Endometrial microvascular endothelial cells (primary cell): ENCODE data around the gene KIF26A. TPM values are rescaled to one million over a fixed set of nuclear protein-coding genes. Genes with fewer than 3 reads are reported as not detected.

Source experiments
- in situ Hi-C: cut with HindIII; loops from 2 replicates; pipeline ENCODE4 v1.10.0; 2017; ENCODE audit warnings: low sequenced_read_pairs, low pct_unique_long_range_greater_than_20kb; ENCODE audit errors: inconsistent ontology term
- total RNA-seq: library from RNA; depleted of rRNA; stranded (reverse); fragments of >200 nt; gene quantifications from one replicate; pipeline ENCODE4 v1.2.3, GENCODE V29; 2015; ENCODE audit errors: inconsistent ontology term

The KIF26A gene
- total RNA-seq, 1 donor from 2014 or later: 6.2 TPM

- in situ Hi-C loops: no loop called here
Measured at GRCh38 chr14:104139460-104140212, 1.2 kb downstream of the KIF26A start.

DNA sequence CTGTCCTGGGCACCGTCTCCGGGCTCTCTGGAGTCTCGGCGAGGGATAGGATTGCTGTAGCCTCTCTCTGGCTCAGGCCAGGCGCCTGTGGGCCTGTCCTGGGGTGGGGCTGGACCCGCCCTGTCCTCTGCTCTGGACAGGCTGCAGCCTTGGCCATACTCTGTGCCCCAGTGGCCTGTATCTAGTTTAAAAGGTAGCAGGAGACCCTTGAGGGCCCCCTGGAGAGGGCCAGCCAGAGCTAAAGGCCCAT, 1.8 kb downstream of the KIF26A start:
- in situ Hi-C loops: no loop called here

DNA sequence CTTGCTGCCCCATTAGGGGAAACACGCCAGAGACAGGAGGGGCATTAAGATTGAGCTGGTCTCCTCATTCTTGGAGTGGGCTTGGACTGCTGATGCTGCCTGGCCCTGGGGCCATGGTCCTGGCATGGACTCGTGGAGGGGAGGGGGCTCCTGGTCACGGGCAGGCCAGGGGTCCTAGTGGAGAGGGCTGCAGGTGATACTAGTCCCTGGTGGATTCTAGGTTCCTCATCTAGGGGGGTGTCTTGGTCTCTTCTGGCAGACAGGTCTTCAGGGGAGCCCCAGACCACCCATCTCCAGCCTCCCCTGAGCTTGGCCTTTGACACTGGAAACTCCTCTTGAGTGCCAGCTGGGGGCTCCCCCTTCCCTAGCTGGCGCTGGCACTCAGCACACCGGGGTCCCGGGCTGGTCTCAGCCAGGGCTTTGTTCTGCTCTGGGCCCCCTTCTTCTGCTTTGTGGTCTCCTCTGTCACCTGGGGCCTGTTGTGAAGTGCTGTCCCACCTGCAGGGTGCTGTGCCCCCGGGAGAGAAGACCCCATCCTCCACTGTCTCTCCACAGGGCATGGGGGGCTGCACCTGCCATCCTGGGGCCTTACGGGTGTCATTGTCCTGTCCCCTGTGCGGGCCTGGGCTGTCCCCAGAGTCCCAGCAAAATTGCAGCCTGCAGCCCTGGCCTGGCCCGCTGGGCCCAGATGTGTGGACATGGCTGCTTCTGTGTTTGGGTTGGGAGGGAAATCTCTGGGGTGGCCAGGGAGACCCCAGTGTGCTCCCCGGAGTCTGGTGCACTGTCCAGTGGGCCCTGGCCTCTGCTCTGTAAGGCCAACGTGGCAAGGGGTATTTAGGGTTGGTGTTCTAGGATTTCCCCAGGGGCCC, 2.3 kb downstream of the KIF26A start:
- in situ Hi-C loops: no loop called here

DNA sequence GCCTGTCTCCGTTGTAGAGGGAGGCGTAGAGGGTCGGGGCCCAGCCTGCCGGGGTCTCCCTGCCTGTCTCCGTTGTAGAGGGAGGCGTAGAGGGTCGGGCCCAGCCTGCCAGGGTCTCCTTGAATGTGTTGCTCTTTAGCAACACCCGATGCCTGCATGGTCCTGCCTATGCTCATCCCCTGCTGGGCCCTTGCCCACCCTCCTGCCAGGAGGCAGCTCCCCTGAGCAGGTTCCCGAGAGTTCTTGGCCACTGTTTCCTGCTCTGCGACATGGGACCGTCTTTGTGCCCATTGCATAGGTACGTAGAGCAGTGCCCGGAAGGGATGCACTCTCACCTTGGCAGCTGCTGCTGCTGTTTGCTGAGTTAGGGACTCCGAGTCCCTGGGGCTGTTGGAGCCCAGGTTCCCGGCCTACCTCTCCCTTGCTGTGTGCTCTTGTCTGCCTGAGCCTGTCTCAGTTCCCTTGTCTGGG, 3.3 kb downstream of the KIF26A start:
- in situ Hi-C loops: no loop called here

DNA sequence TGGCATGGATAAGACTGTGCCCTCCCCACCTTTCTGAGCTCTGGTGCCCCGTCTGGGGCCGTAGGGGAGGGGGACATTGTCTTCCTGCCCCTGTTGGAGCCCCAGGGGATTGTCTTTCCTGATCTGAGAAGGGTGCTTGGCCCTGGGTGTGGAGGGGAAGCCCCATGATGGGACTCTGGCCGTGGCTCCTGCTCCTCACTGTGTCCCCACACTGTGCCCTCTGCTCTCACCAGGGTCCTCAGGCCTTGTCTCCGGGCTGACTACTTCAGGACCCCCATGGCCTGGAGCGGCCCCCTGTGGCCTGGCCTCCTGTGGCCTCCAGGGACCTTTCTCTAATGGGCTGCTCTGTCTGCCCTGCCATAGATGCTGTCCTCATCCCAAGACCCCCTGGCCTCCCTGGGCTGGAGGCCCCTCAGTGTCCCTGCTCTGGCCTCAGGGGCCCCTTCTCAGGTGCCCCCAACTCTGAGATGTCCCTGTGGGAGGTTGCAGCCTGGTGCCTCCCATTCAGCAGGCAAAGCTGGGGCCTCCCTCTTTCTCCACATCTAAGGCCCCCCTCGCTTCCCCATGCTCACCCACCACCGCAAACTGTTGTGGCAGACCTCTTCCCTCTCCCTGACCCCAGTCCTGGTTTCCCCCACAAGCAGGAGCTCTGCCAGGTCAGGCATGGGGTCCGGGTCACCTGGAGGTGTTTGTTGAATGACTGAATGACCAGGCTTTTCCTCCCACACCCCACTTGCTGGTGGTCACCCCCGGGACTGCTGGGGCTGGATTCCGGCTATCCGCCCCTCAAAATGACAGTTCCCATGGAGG, 4.0 kb downstream of the KIF26A start:
- in situ Hi-C loops: no loop called here

- in situ Hi-C loops: no loop called here
Measured at GRCh38 chr14:104142946-104143470, 4.6 kb downstream of the KIF26A start.

GRCh38 chr14:104143521-104144452, 5.4 kb downstream of the KIF26A start:
- in situ Hi-C loops: no loop called here

GRCh38 chr14:104144453-104144790, 6.0 kb downstream of the KIF26A start:
- in situ Hi-C loops: no loop called here

DNA sequence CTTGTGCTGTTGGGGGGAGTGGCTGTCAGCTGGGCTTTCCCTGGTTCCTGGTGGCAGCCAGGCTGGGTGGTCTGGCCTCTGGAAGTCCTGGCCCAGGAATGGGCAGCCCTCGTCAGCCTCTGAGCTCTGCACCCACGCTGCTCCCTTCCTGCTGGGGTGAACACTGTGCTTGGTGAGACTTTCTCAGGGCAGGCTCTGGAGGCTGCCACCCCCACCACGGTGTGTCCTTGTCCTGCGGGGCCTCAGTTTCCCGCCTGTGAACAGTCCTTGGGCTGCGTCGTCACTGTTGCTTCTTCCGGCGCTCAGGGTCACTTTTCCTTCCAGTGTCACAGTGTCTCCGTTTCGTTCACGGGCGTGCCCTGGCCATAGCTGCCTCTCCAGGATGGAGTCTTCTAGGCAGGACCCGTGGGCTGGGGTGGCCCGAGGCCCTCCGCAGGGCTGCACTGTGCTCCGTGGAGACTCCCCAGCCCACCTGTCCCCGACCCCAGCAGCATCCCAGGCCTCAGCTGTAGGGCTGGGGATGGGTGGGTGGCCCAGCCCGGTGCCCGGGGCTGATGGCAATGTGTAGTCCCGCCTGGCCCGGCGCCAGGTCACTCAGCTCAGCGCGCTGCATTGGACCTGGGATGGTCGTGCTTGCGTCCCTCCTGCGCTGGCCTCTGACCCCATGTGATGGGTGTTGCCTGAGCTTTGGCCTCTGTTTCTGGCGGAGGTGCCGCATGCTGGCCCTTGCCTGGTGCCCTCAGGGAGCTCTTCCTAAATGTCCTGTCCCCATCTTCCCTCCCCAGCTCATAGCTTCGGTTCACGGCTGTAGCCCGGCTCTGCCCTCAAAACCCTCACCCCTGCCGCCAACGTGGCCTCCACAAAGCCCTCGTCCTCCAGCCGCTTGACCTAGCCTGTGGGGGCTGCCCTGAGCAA, 6.8 kb downstream of the KIF26A start:
- in situ Hi-C loops: no loop called here

- in situ Hi-C loops: no loop called here
Measured at GRCh38 chr14:104145826-104146601, 7.6 kb downstream of the KIF26A start.

DNA sequence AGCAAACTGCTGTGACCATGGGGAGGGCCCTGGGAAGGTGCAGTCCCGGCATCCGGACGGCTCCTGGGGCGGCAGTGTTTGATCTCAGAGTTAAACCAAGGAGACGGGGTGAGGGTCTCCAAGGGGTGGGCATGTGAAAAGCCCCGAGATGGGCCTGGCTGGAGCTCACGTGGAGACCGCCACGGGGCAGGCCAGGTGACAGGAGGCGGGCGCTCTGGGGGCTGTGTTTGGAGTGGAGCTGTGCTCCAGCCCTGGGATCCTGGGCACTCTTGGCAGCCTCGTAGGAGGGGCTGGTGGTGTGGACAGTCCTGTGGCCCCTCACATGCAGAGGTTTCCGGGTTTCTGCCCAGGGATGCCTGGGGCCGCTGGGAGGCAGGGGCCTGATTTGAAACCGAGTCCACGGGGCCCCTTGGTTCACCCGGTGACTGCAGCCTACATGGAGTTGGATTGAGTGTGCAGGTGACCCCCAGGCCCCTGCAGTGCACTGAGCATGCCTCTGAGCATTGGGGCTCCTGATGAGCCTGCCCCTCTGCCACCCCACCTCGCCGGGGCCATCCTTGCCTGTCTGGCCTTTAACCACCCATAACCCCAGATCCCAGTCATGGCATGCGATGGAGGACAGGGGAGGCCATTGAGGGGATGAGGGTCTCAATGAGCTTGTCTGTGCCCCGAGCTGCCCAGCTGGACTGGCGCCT, 8.4 kb downstream of the KIF26A start:
- in situ Hi-C loops: no loop called here

DNA sequence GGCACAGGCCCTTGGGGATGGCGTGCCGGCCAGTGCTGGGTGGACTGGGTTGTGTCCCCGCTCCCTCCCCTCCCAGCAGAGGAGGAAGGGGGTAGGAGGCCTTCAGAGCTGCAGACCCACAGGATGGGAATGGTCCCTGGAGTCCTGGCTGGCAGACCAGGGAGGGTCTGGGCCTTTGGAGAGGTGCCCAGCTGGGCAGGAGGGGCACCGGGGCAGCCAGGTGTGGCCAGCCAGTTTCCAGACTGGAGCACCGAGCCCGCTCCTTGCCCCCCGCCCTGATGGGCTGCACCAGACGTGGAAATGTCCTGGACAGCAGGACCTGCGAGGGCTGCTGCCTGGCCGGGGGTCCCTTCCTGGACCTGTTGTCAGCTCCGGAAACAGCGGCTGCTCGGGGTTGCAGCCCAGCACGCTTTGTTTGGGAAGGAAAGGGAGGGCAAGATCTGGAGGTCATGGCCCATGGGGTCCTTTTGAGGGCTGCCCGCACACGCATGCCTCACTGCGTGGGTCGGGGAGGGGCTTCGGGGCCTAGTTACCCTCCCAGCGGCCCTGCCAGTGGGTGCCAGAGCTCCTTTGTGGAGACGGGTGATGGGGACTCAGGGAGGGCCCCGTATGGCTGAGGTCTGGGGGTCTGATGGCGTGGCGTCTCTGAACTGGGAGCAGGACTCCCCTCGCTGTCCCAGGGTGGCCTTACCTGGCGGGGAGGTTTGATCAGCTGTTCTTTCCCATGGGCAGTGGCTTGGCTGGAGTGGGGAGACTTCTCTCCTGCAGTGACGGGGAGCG, 9.1 kb downstream of the KIF26A start:
- in situ Hi-C loops: no loop called here

DNA sequence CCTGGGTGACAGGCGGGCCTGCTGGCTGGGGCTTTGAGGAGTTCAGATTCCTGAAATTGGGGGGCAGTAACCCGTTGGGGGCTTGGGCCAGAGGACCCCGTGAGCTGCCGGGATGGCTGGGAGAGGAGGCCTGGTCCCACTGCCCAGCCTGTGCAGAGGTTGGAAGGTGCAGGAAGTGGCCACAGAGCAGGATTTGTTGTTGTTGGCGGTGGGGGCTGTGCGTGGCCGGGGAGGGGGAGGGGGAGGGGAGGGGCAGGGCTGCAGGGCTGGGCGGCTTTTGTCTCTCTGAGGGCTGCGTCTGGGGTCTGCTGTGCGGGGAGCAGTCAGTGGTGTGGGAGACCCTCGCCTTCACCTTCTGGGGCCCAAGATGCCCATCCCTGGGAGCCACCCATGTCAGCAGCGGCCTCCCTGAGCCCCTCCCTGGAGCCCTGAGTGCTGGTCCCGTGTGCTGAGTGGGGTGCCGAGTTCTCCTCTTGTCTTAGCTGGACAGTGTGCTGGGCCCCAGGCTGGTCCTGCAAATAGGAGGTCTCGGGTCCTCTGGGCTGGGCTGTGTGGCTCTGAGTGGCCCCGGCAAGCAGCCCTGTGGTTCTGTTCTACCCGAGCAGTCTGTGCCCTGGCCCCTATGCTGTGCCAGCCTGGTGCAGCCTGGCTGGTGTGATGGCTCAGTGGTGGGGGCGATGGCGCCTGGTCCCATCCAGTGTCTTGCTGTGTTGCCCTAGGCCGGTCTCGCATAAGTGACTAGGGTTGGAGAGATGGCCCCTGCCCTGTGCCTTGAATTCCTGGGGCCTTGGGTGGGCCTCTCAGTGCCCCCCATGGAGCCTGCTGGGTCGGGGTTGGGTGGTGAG, 10.3 kb downstream of the KIF26A start:
- in situ Hi-C loops: no loop called here

- in situ Hi-C loops: no loop called here
Measured at GRCh38 chr14:104149278-104149595, 10.8 kb downstream of the KIF26A start.

DNA sequence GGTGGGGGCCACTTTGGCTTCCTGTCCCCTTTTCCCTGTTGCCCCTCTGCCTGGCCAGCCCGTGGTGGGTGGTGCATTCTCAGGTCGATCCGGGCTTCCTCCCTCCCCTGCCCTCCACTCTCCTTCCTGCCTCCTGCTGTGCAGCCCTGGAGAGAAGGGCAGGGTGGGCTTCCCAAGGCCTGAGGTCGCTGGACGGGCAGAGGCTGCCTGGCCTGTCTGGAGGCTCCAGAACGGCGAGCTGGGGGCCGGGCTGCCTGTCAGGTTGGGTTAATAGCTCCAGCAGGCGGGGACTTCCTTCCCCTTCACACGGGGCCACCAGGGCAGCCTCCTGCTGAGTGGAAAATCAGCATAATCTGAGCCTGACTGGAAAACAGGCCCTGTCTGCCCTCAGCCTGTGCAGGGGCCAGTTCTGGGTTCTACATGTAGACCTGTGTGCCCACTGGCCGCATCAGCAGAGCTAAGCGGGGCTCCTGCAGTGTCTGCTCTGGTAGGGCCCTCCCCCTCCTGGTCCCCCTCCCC, 11.3 kb downstream of the KIF26A start:
- in situ Hi-C loops: no loop called here
